GM19397 (cell line): ENCODE results near the gene POLG.
"Not testable (repeated sequence)": the region's sequence is repeated elsewhere in the genome, so short reads cannot be mapped to it uniquely, and the experiment has no call there.

Source experiments
- ATAC-seq: cut with Tn5 transposase; IDR thresholded peaks from one replicate; pipeline ENCODE4 v1.9.1; 2021; ENCODE audit warnings: mild to moderate bottlenecking, moderate library complexity; ENCODE audit not compliant: unreplicated experiment

Gene POLG

DNA sequence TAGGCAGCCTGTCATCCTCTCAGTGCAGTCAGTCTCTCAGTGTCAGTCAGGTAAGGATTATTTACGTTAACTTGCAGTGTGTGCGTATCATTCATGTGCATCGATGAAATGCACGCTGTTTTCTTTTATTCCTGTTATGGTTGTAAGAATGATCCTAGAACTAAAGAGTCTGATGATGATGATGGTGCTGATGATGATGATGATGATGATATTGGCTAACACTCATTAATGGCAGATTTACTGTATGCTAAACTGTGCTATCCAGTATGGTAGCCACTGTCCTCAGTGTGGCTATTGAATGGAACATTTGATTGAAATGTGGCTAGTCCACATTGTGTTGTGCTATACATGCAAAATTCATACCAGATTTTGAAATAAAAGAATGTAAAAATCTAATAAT lies 51.4 kb downstream of the POLG start:
- no peak for ATAC-seq

DNA sequence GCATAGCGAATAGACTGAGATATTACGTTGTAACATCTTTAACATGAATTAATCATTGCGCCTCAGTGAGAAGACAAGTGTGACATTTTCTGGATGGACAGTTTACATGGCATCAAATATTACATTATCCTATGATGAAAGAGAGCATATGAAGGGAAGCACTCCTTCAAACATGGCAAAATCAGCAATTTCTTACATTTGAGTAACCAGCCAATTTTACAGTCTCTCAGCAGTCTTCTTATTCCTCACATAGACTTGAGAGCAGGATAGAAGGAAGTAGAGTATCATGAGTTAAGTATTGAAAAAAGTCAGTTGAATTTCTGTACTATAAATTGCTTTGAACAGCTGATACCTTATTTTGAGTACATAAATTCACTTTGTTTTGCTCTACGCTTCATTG lies 52.0 kb downstream of the POLG start:
- ATAC-seq = no peak

DNA sequence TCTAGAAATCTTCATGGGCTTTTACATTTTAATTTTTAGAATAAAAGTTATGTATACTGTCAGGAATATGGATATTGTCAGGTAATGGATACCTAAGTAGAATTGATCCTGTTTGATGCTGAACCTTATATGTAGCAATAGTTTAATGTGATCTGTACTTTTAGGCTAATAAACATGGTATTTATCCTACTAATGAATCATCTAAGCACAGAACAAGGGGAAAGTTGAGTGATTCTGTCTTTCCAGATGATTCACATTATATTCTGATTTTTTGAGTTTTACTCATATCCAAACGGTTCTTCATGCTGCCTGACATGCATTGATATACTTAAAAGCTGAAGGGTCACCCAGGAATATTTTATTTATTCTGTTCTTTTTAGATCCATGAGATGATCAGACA lies 56.3 kb downstream of the POLG start:
- no peak for ATAC-seq

DNA sequence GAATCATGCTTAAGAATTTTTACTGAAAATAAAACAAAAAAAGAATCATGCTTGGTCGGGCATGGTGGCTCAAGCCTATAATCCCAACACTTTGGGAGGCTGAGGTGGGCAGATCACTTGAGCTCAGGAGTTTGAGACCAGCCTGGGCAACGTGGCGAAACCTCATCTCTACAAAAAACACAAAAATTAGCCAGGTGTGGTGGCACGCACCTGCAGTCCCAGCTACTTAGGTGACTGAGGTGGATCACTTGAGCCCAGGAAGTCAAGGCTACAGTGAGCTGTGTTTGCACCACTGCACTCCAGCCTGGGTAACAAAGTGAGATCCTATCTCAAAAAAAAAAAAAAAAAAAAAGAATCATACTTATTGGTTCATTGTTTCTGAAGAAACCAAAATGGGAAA lies 57.3 kb downstream of the POLG start:
- ATAC-seq = not testable (repeated sequence)
